Dermis microvascular lymphatic vessel endothelial cell (primary cell): ENCODE results near the gene NFASC. TPM values are rescaled to one million over a fixed set of nuclear protein-coding genes. Genes with fewer than 3 reads are reported as not detected.

Experiments used
- DNase-seq, 2 donors: peaks; one replicate each; pipeline versions ENCODE4 v3.0.0 to v3.0.0-alpha.2; 2010; ENCODE audit warnings: low read depth in 2 of 2
- total RNA-seq: library from RNA; depleted of rRNA; stranded (reverse); fragments of >200 nt; gene quantifications from 2 replicates; pipeline ENCODE4 v1.2.1, GENCODE V29; 2014

The NFASC gene
- total RNA-seq: under 0.01 and 0.13 TPM in 2 replicates

- no peak for DNase-seq
Measured at GRCh38 chr1:204870160-204870912, at the start of gene NFASC. TSS of gene NFASC (plus strand) at chr1:204870862. CDS start at chr1:204944316, 73,454 bp downstream.

- peak; percentile 61 to 85 for DNase-seq
Measured at GRCh38 chr1:204821476-204821875, 49.2 kb upstream of the NFASC start.

DNA sequence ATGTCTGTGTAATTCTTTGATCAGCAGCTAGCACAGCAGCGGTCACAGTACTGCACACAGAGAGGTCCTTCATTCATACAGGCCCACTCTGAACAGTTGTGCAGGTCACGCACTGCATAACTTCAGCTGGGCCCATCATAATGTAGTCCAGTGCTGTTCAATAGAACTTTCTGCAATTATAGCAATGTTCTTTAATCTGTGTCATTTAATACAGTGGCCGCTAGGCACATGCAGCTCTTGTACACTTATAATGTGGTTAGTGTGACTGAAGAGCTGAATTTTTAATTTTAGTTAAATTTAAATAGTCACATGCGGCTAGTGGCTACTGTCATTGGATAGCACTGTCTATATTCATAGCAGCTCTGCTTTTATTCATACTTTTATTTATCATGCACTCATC lies 48.7 kb upstream of the NFASC start:
- DNase-seq: no peak

DNA sequence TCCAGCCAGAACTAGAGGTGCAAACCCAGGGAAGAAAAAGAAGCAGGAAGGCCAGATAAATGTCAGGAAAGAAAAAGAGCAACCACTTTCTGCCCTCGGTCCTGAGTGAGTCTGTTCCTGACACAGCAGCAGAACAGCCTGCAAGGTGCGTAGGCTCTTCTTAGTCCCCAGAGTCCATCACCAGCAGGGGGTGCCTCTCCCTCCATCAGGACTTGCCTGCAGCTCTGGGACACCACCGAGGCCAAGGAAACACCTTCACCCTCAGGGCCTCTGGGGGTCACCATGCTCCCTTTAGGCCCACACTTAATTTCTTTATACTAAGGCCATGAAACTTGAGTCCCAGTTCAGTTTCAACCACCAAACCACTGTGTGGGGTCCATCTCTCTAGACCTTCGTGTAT lies 43.7 kb upstream of the NFASC start:
- no peak for DNase-seq

- peak in 1 of 2 donors; percentile 27 for DNase-seq
Measured at GRCh38 chr1:204828352-204828850, 42.3 kb upstream of the NFASC start.

- no peak for DNase-seq
Measured at GRCh38 chr1:204829133-204829825, 41.4 kb upstream of the NFASC start.

DNA sequence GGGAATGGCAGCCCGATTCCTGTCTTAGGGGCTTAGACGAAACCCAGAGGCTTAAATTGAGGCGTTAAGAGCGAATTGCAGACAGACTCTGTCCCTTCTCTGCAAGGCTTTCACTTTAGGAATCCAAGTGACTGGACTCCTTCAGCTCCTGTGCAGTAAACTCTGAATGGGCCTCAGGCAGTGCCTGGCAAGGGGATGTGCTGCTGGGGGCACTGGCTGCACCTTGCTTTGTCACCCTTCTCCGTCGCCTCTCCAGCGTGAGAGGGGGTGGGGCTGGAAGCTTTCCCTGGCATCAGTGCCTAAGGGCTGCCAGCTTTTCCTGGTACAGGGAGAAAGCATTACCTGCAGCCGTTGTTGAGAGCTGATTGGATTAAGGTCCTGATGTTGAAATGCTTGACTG lies 39.9 kb upstream of the NFASC start:
- DNase-seq: no peak

DNA sequence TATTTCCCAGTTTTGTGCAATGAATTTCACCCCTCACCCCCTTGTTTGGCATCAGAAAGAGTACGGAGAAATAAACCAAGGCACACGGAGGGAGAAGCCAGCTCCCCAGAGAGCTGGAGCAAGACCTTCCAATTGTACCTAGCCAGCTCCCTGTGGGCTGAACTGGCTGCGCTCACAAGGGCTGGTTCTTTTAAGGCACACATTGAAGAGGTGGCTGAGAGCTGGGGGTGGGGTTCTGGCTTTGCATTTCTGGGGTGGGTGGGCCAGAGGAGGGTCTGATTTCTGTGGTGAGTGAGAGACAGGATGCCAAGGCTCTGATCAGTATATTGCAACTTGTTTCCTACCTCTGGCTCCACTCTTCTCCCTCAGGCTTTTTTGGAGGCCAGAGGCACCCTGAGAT lies 39.5 kb upstream of the NFASC start:
- no peak for DNase-seq

DNA sequence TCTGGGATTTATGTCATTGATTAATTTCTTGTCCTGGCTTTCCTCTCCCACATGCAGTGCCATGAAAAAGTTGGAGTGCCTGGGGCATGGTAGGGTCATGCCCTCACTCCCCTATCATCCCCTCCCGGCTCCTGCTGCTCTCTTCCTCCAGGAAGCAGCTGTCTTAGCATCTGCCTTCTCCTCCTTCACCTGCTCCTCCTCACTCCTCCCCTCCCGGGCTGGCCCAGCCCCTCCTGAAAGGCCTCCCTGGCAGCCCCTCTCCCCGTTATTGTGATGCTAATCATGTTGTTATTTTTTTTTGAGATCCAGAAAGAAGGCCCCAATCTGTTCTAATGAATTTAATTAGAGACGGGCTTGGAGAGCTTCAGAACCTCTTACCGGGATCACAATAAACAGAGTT lies 36.3 kb upstream of the NFASC start:
- DNase-seq: no peak

DNA sequence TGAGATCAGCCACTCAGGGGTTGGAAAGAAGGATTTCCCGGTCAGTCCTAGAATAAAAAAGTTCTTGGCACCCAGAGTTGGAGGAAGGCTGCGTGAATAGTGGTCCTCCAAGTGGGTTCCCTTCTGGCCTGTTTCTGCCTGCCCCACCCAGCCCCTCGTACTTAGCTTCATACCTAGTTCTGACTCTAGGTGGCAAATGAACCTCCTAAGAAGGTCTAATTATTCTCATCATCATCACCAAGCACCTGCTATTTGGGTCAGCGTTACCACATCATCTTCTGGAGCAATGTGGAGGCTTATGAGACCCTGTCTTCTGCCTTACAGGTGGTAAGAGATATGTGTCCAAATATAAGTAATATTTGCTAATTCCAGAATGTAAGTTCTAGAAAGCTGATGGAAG lies 35.9 kb upstream of the NFASC start:
- no peak for DNase-seq

GRCh38 chr1:204835737-204836136 lies 34.9 kb upstream of the NFASC start:
- DNase-seq: no peak

GRCh38 chr1:204836856-204837255 lies 33.8 kb upstream of the NFASC start:
- DNase-seq: no peak

DNA sequence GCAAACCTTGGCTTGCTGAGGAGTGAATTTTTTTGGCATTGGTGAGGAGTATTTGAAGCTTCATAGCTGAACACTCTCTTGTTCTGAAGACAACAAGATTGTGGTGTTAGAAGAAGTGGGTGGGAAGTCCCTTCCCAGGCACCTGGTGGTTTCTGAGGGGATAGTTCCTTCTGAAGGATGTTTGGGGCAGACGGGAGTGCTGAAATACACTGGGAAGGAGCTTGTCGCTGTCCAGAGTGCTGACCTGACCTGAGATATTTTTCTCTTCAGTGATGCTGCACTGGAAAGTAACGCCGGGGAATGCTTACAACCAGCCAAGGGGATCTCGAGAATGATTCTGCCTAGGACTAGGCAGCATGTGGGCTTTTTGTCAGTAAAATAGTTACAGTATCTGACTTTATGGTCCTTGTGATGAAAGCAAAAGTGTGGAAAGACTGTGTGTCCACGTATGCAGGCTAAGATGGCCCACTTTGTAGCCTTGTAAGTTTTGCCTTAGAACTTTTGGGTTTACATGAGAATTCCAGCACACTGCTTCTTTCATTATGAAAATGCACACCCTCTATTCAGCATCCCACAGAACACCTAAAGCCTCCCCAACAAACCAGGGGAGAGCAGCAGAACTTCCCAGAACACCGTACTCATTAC lies 33.1 kb upstream of the NFASC start:
- DNase-seq: peak in 1 of 2 donors; percentile 49

- no peak for DNase-seq
Measured at GRCh38 chr1:204841316-204841715, 29.3 kb upstream of the NFASC start.

DNA sequence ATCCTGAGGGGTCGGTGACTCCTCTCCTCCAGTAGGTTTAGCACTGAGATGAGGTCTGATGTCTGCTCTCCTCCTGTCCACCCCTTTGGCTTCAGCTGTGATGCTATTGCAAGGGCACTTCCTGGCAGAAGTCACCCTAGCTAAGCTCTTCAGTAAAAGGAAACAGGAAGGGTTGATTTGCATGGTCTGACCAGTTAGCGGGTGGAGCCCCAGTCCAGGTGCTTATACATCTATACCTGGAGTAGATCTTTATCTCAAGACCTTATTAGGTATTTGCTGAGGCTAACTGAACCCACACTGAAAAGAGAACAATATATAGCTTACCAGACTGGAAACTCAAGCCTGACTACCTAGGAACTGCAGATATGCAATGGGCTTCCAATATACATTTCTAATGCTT lies 28.9 kb upstream of the NFASC start:
- DNase-seq: no peak

GRCh38 chr1:204842369-204842768 lies 28.3 kb upstream of the NFASC start:
- DNase-seq: no peak

DNA sequence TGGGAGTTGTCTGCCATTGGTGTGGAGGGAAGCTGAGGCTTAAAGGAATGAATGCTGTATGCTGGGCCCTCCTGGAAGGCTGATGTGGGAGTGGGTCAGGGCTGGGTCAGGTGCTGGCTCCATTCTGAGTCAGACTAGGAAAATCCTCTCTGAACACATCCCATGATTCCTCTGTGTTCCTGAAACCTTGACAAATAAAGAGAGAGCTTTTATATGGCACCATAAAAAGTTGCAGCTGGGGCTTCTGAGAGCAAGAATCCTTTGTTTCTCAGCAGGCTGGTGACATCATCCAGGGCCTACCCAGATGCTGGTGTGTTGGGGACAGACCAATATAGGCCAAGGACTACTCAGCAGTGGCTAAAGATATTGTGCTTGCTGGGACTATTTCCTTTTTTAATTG lies 27.8 kb upstream of the NFASC start:
- DNase-seq: no peak

DNA sequence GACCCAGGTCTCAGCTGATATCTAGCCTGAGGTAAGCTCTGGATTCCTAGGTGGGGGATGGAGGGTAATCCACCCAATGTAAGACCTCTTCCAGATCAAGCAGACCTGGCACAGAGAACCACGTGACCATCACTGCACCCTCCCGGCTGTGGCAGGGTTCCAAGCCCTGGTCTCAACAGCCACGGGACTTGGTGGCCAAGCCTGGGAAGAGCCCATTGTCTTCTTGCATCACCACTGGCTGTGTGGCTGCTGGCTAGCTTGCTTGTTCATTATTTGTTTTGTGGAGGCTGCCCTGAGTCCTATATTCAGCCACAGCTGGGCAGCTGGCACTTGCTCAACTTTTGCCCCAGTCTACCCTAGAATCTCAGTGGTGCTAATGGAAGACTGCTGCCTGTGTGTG lies 24.1 kb upstream of the NFASC start:
- DNase-seq: no peak

GRCh38 chr1:204848579-204848978 lies 22.1 kb upstream of the NFASC start:
- no peak for DNase-seq

GRCh38 chr1:204852854-204853253 lies 17.8 kb upstream of the NFASC start:
- no peak for DNase-seq

- DNase-seq: no peak
Measured at GRCh38 chr1:204853436-204853835, 17.2 kb upstream of the NFASC start.

DNA sequence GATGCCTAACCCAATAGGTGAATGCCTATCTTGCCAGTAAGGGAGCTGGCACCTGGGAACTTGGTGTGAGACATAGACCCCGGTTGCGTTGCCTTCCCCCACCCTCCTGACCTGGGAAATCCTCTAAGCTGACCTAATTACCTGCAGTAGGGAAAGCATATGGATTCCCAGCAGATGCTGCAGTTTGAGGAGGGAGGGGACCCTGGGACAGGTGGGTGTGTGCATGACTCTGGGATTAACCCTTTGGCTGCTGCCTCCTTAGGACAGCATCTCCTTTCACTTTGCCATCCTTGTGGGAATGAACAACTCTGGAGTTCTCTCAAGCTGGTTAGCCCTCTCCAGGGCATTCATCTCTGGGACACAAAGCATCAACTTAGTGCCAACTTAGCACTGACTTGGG lies 16.4 kb upstream of the NFASC start:
- no peak for DNase-seq
